GM12891 (cell line): ENCODE measurements around the gene CCSER2.

Experiments used
- POLR2A ChIP-seq: IDR thresholded peaks from 2 replicates; pipeline ENCODE4 v1.6.1; 2011; ENCODE audit warnings: low read depth, low read length, control low read depth
- POLR2AphosphoS5 ChIP-seq: IDR thresholded peaks from 2 replicates; pipeline ENCODE4 v1.6.1; 2011; ENCODE audit warnings: low read depth, low read length, control low read depth

DNA sequence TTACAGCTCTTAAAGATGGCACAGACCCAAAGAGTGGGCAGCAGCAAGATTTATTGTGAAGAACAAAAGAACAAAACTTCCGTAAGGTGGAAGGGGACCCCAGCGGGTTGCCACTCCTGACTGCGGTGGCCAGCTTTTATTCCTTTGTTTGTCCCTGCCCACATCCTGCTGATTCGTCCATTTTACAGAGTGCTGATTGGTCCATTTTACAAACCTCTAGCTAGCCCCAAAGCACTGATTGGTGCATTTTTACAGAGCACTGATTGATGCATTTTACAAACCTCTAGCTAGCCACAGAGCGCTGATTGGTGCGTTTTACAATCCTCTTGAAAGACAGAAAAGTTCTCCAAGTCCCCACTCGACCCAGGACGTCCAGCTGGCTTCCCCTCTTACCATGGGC, 16.8 kb upstream of the CCSER2 start:
- TF ChIP-seq POLR2A (no peak), POLR2AphosphoS5 (no peak)
